ENCODE results near the gene RASAL1.
"Not testable (repeated sequence)": the region's sequence is repeated elsewhere in the genome, so short reads cannot be mapped to it uniquely, and the experiment has no call there.

The RASAL1 gene

GRCh38 chr12:113138826-113139225 lies 3.3 kb upstream of the RASAL1 start:
- DNase-seq, result no peak

GRCh38 chr12:113137861-113138783 lies 2.6 kb upstream of the RASAL1 start:
- no peak for DNase-seq

GRCh38 chr12:113136990-113137511 lies 1.5 kb upstream of the RASAL1 start:
- DNase-seq, result no peak

- peak; percentile 41 for DNase-seq
These were observed 798 bp upstream of the RASAL1 start for GRCh38 chr12:113136128-113136989.

- DNase-seq, result no peak
These were observed 1.0 kb downstream of the RASAL1 start for GRCh38 chr12:113134521-113134951.

- DNase-seq, result no peak
These were observed 1.5 kb downstream of the RASAL1 start for GRCh38 chr12:113134071-113134470.

- DNase-seq, result no peak
These were observed 1.9 kb downstream of the RASAL1 start for GRCh38 chr12:113133666-113134065.

- no peak for DNase-seq
These were observed 2.5 kb downstream of the RASAL1 start for GRCh38 chr12:113133036-113133435.

GRCh38 chr12:113131556-113131955 lies 4.0 kb downstream of the RASAL1 start:
- DNase-seq, result no peak

- DNase-seq, result no peak
These were observed 5.0 kb downstream of the RASAL1 start for GRCh38 chr12:113130457-113131135.

- no peak for DNase-seq
These were observed 5.7 kb downstream of the RASAL1 start for GRCh38 chr12:113129664-113130456.

GRCh38 chr12:113128802-113129663 lies 6.5 kb downstream of the RASAL1 start:
- no peak for DNase-seq

- DNase-seq, result no peak
These were observed 7.8 kb downstream of the RASAL1 start for GRCh38 chr12:113127791-113128199.

GRCh38 chr12:113120670-113121370 lies 14.7 kb downstream of the RASAL1 start:
- DNase-seq, result no peak

GRCh38 chr12:113119980-113120669 lies 15.4 kb downstream of the RASAL1 start:
- DNase-seq, result no peak

GRCh38 chr12:113118142-113118541 lies 17.4 kb downstream of the RASAL1 start:
- no peak for DNase-seq

GRCh38 chr12:113117684-113118083 lies 17.9 kb downstream of the RASAL1 start:
- not testable (repeated sequence) for DNase-seq

- DNase-seq, result no peak
These were observed 18.7 kb downstream of the RASAL1 start for GRCh38 chr12:113116875-113117274.

- no peak for DNase-seq
These were observed 20.0 kb downstream of the RASAL1 start for GRCh38 chr12:113115455-113116126.
